WTC11 (cell line): ENCODE results near the gene PYGB. TPM values are rescaled to one million over a fixed set of nuclear protein-coding genes. Genes with fewer than 3 reads are reported as not detected.
A peak's percentile ranks its signal among the peaks of the same experiment; 100 is the strongest.

Source experiments
- AFF4 ChIP-seq: sonication (generic); formaldehyde crosslinking; IDR thresholded peaks from 2 replicates; pipeline ENCODE4 v1.8.1; 2023; ENCODE audit warnings: mild to moderate bottlenecking, missing genetic modification reagents, borderline replicate concordance
- E2F1 ChIP-seq: sonication (generic); formaldehyde crosslinking; IDR thresholded peaks from 2 replicates; pipeline ENCODE4 v1.8.0; 2022; ENCODE audit warnings: mild to moderate bottlenecking, missing genetic modification reagents
- E2F4 ChIP-seq: sonication (generic); formaldehyde crosslinking; IDR thresholded peaks from 2 replicates; pipeline ENCODE4 v1.8.1; 2022; ENCODE audit warnings: low read depth, mild to moderate bottlenecking, moderate library complexity, missing genetic modification reagents, borderline replicate concordance
- ESRRA ChIP-seq: sonication (generic); formaldehyde crosslinking; IDR thresholded peaks from 2 replicates; pipeline ENCODE4 v1.8.1; 2022; ENCODE audit warnings: mild to moderate bottlenecking, missing genetic modification reagents, borderline replicate concordance
- FOXK1 ChIP-seq: sonication (generic); formaldehyde crosslinking; IDR thresholded peaks from 2 replicates; pipeline ENCODE4 v1.8.0; 2022; ENCODE audit warnings: mild to moderate bottlenecking, moderate library complexity, missing genetic modification reagents
- FOXP4 ChIP-seq: sonication (generic); formaldehyde crosslinking; IDR thresholded peaks from 2 replicates; pipeline ENCODE4 v1.8.0; 2022; ENCODE audit warnings: mild to moderate bottlenecking, missing genetic modification reagents
- HMGXB4 ChIP-seq: sonication (generic); formaldehyde crosslinking; IDR thresholded peaks from 2 replicates; pipeline ENCODE4 v1.8.1; 2023; ENCODE audit warnings: mild to moderate bottlenecking, moderate library complexity, missing genetic modification reagents
- IRF2 ChIP-seq: sonication (generic); formaldehyde crosslinking; IDR thresholded peaks from 2 replicates; pipeline ENCODE4 v1.8.0; 2022; ENCODE audit warnings: low read depth, missing genetic modification reagents, borderline replicate concordance
- JUN ChIP-seq: sonication (generic); formaldehyde crosslinking; IDR thresholded peaks from 2 replicates; pipeline ENCODE4 v1.8.0; 2023; ENCODE audit warnings: mild to moderate bottlenecking, missing genetic modification reagents
- KAT7 ChIP-seq: sonication (generic); formaldehyde crosslinking; IDR thresholded peaks from 2 replicates; pipeline ENCODE4 v1.8.1; 2023; ENCODE audit warnings: missing genetic modification reagents, mild to moderate bottlenecking, borderline replicate concordance
- MXD4 ChIP-seq: fragments of 250-450 bp; sonication (Bioruptor Pico); IDR thresholded peaks from 2 replicates; pipeline ENCODE4 v1.8.0; 2021; ENCODE audit warnings: mild to moderate bottlenecking, moderate library complexity, borderline replicate concordance
- MYBL2 ChIP-seq: sonication (generic); formaldehyde crosslinking; IDR thresholded peaks from 2 replicates; pipeline ENCODE4 v1.8.1; 2023; ENCODE audit warnings: mild to moderate bottlenecking, moderate library complexity, missing genetic modification reagents
- NR3C1 ChIP-seq: sonication (generic); formaldehyde crosslinking; conservative IDR thresholded peaks from 2 replicates; pipeline ENCODE4 v1.8.1; 2023; ENCODE audit warnings: low read depth, mild to moderate bottlenecking, missing genetic modification reagents
- PREB ChIP-seq: sonication (generic); formaldehyde crosslinking; IDR thresholded peaks from 2 replicates; pipeline ENCODE4 v1.8.1; 2022; ENCODE audit warnings: mild to moderate bottlenecking, missing genetic modification reagents, moderate library complexity, borderline replicate concordance
- RORB ChIP-seq: fragments of 250-450 bp; sonication (Bioruptor Pico); IDR thresholded peaks from 2 replicates; pipeline ENCODE4 v1.9.0; 2021; ENCODE audit warnings: mild to moderate bottlenecking
- SOX15 ChIP-seq: fragments of 250-450 bp; sonication (Bioruptor Pico); IDR thresholded peaks from 2 replicates; pipeline ENCODE4 v1.9.0; 2021; ENCODE audit warnings: mild to moderate bottlenecking
- TEAD1 ChIP-seq: sonication (generic); formaldehyde crosslinking; IDR thresholded peaks from 2 replicates; pipeline ENCODE4 v1.8.0; 2022; ENCODE audit warnings: mild to moderate bottlenecking, missing genetic modification reagents
- TP53 ChIP-seq: sonication (generic); formaldehyde crosslinking; IDR thresholded peaks from 2 replicates; pipeline ENCODE4 v1.8.1; 2023; ENCODE audit warnings: mild to moderate bottlenecking, missing genetic modification reagents
- USF2 ChIP-seq: sonication (generic); formaldehyde crosslinking; IDR thresholded peaks from 2 replicates; pipeline ENCODE4 v1.8.1; 2023; ENCODE audit warnings: mild to moderate bottlenecking, missing genetic modification reagents, moderate library complexity
- ZNF219 ChIP-seq: sonication (generic); formaldehyde crosslinking; IDR thresholded peaks from 2 replicates; pipeline ENCODE4 v1.8.0; 2023; ENCODE audit warnings: missing genetic modification reagents, mild to moderate bottlenecking, borderline replicate concordance
- ZNF512 ChIP-seq: sonication (generic); formaldehyde crosslinking; IDR thresholded peaks from 2 replicates; pipeline ENCODE4 v1.8.1; 2022; ENCODE audit warnings: missing genetic modification reagents, borderline replicate concordance
- total RNA-seq: library from RNA; stranded (reverse); gene quantifications from 3 replicates; pipeline ENCODE4 v1.2.3, GENCODE V29; 2021

PYGB gene
- total RNA-seq, 1 experiment from 2014 or later: 48.5 TPM

- TF ChIP-seq HMGXB4 (CRISPR knock-in tag) (peak; percentile 36; the same call in 1 of the 2 replicates), E2F4 (CRISPR knock-in tag) (no peak), IRF2 (no peak), TP53 (CRISPR knock-in tag) (no peak), ZNF512 (CRISPR knock-in tag) (no peak), E2F1 (CRISPR knock-in tag) (no peak), FOXK1 (CRISPR knock-in tag) (peak; percentile 12; the same call in 1 of the 2 replicates), ZNF219 (CRISPR knock-in tag) (0 out of 2 replicates have a peak, but pooled peaks have one; percentile 6), MYBL2 (CRISPR knock-in tag) (peak; percentile 80), NR3C1 (no peak), PREB (CRISPR knock-in tag) (no peak), KAT7 (peak; percentile 41; the same call in 1 of the 2 replicates), MXD4 (no peak), TEAD1 (CRISPR knock-in tag) (peak; percentile 73; the same call in 1 of the 2 replicates), RORB (CRISPR knock-in tag) (no peak), JUN (CRISPR knock-in tag) (no peak), ESRRA (CRISPR knock-in tag) (no peak), USF2 (peak; percentile 21; the same call in 1 of the 2 replicates), AFF4 (CRISPR knock-in tag) (no peak), FOXP4 (CRISPR knock-in tag) (peak; percentile 74), SOX15 (CRISPR knock-in tag) (no peak)
These were observed at the start of gene PYGB (continued) for GRCh38 chr20:25247956-25248785.
